Measurements from ENCODE around the gene MRM3.
"Not testable (repeated sequence)": the region's sequence is repeated elsewhere in the genome, so short reads cannot be mapped to it uniquely, and the experiment has no call there.

DNA sequence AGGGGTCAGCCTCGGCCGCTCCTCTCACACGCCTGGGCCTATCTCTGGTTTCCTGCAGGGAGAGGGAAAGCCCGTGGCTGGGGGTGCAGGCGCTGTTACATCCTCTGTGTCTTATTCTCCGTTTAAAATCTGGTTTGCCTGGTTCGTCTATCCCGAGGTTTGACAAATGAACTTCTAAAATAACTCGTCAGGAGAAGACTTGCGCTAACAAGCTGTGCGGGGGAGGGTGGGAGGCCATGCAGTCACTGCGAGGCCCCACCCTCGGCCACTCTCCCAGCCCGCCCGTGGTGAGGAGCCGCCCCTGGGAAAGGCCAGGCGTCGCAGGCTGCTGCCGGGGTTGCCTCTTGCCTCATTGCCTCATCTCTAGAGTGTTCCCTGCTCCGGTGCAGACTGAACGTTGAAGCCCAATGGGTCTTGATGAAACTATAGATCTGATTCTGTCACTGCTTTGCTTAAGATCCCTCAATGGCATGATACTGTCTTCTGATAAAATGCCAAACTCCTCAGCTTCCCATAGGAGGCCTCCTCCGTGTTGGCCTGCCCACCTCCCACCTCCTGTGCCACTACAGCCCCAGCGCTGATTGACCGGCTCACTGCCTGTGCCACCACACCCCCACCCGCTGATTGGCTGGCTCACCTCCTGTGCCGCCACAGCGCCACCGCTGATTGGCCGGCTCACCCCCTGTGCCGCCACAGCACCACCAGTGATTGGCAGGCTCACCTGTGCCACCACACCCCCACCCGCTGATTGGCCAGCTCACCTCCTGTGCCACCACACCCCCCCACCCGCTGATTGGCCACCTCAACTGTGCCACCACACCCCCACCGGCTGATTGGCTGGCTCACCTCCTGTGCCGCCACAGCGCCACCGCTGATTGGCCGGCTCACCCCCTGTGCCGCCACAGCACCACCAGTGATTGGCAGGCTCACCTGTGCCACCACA lies 8.0 kb downstream of the MRM3 start:
- TF ChIP-seq EP300, CTCF, POLR2A, POLR2AphosphoS5 (IDR thresholded peaks at IDR 0.05): not testable (repeated sequence)

All from gastroesophageal sphincter (tissue), 3 donors.